GM12878 (cell line): Measurements from ENCODE around the gene EIF3A. TPM values are rescaled to one million over a fixed set of nuclear protein-coding genes. Genes with fewer than 3 reads are reported as not detected.
"Not testable (repeated sequence)": the region's sequence is repeated elsewhere in the genome, so short reads cannot be mapped to it uniquely, and the experiment has no call there.

Source experiments
- ATAC-seq: fragments of 200-7000 bp; cut with Tn5 transposase; 3 replicates; pipeline ENCODE4 v1.9.1; 2020; ENCODE audit warnings: mild to moderate bottlenecking, moderate library complexity
- BruUV-seq: library from RNA; stranded (reverse); fragments of 400-500 nt; replicated peaks from 2 replicates; lab custom pipeline; 2021; lab: Mats Ljungman, UMichigan
- CTCF ChIA-PET: fragments of 300-600 bp; sonication (Branson Sonifier 250); formaldehyde crosslinking; extraction: SDS; loops from one replicate; lab custom pipeline; 2021; ENCODE audit warnings: inconsistent platforms; lab: Yijun Ruan, JAX
- POLR2A ChIA-PET: fragments of 350-600 bp; formaldehyde crosslinking; extraction: SDS; loops from one replicate; lab custom pipeline; 2021; ENCODE audit warnings: inconsistent platforms; lab: Charles Lee
- RAD21 ChIA-PET: fragments of 300-600 bp; sonication (Branson Sonifier 250); formaldehyde crosslinking; loops from one replicate; lab custom pipeline; 2023; ENCODE audit warnings: antibody characterized with exemption; ENCODE audit not compliant: unreplicated experiment; lab: Charles Lee
- SMC1A ChIA-PET: fragments of 300-600 bp; sonication (Branson Sonifier 250); formaldehyde crosslinking; loops from one replicate; lab custom pipeline; 2023; ENCODE audit not compliant: unreplicated experiment, uncharacterized antibody; lab: Charles Lee
- DNase-seq: peaks from one replicate; pipeline ENCODE4 v3.0.0-alpha.2; 2011; ENCODE audit warnings: low read depth, low spot score
- FAIRE-seq: peaks from 3 replicates; lab custom pipeline; 2011; peaks lifted over from hg19 to GRCh38; lab: Jason Lieb, UNC
- H2AFZ ChIP-seq: 2 replicates; pipeline ENCODE4 v1.6.0; 2011; ENCODE audit warnings: low read depth, low read length, control low read depth; ENCODE audit not compliant: control insufficient read depth
- H3K27ac ChIP-seq: 2 replicates; pipeline ENCODE4 v1.5.1; 2011; ENCODE audit warnings: control low read depth; ENCODE audit not compliant: control insufficient read depth, insufficient read depth
- H3K27me3 ChIP-seq, 2 experiments: replicated peaks in 1 of 2; 2 replicates each; pipeline versions ENCODE4 v1.6.0 to v1.6.1; 2011; ENCODE audit warnings: low read length in 1 of 2; ENCODE audit not compliant: control insufficient read depth in 2 of 2, insufficient read depth in 2 of 2
- H3K36me3 ChIP-seq, 2 experiments: 2 replicates each; pipeline ENCODE4 v1.5.1; 2011; ENCODE audit warnings: low read length in 1 of 2; ENCODE audit not compliant: control insufficient read depth in 2 of 2, insufficient read depth in 2 of 2
- H3K4me1 ChIP-seq: 2 replicates; pipeline ENCODE4 v1.6.1; 2011; ENCODE audit warnings: mild to moderate bottlenecking, low read length, moderate library complexity, mixed read lengths; ENCODE audit not compliant: control insufficient read depth, insufficient read depth
- H3K4me2 ChIP-seq: 2 replicates; pipeline ENCODE4 v1.6.0; 2011; ENCODE audit warnings: control low read depth; ENCODE audit not compliant: control insufficient read depth, insufficient read depth
- H3K4me3 ChIP-seq: fragments of 200-600 bp; sonication (generic); 2 replicates; pipeline ENCODE4 v1.5.1; 2016
- H3K79me2 ChIP-seq: 2 replicates; pipeline ENCODE4 v1.6.0; 2011; ENCODE audit warnings: low read length; ENCODE audit not compliant: control insufficient read depth, insufficient read depth
- H3K9ac ChIP-seq: 2 replicates; pipeline ENCODE4 v1.8.0; 2011; ENCODE audit warnings: low read length, control low read depth, mixed read lengths; ENCODE audit not compliant: control insufficient read depth, insufficient read depth
- H3K9me3 ChIP-seq: replicated peaks from 3 replicates; pipeline ENCODE4 v1.5.1; 2011; ENCODE audit warnings: mild to moderate bottlenecking, low read length; ENCODE audit not compliant: control insufficient read depth, insufficient read depth
- H4K20me1 ChIP-seq: 2 replicates; pipeline ENCODE4 v1.6.0; 2011; ENCODE audit not compliant: control insufficient read depth, insufficient read depth
- LARP7 ChIP-seq: fragments of 450-650 bp; IDR thresholded peaks from 2 replicates; pipeline ENCODE4 v1.6.1; 2017; ENCODE audit warnings: mild to moderate bottlenecking
- MEF2A ChIP-seq: IDR thresholded peaks from 2 replicates; pipeline ENCODE4 v1.6.1; 2011; ENCODE audit warnings: low read depth, mild to moderate bottlenecking, low read length, moderate library complexity; ENCODE audit not compliant: insufficient read depth
- ZBTB33 ChIP-seq: fragments of 450-650 bp; IDR thresholded peaks from 2 replicates; pipeline ENCODE4 v1.6.1; 2017; ENCODE audit warnings: mild to moderate bottlenecking
- WGBS: methylation state at CpG from one replicate; pipeline ENCODE4 v1.1.6; 2016; ENCODE audit warnings: low lambda C conversion rate; ENCODE audit not compliant: insufficient replicate concordance, insufficient coverage; ENCODE audit errors: missing lambda C conversion rate; 5-methylcytosine and 5-hydroxymethylcytosine counted together
- in situ Hi-C: fragments of 300-500 bp; cut with MboI; formaldehyde crosslinking; loops from 9 replicates; pipeline ENCODE4 v1.14.3; 2018; ENCODE audit warnings: mixed read lengths
- intact Hi-C: fragments of 100-400 bp; cut with micrococcal nuclease; formaldehyde crosslinking; loops from one replicate; pipeline ENCODE4 v1.14.2; 2022; ENCODE audit not compliant: unreplicated experiment
- polyA plus RNA-seq, 11 experiments: library from polyadenylated mRNA; depleted of rRNA in 4 of 11; unstranded in 6 of 11; stranded (reverse) in 5 of 11; fragments of >200 nt; fragmentation: Nextera tagmentation in 4 of 11; fragmentation: Illumina TruSeq in 1 of 11; extraction: Ambion mirVana in 4 of 11; extraction: Trizol in 1 of 11; gene quantifications; 1 replicate in 1 of 11; 2 replicates in 10 of 11; pipeline versions ENCODE4 v1.2.1 to v1.2.3, GENCODE V29; 2011 to 2016; ENCODE audit warnings: inconsistent platforms in 2 of 11, missing spikeins in 2 of 11, low read depth in 1 of 11
- total RNA-seq, 4 experiments: library from RNA; depleted of rRNA in 3 of 4; stranded (reverse); fragments of >200 nt in 3 of 4; fragmentation: Illumina TruSeq in 1 of 4; extraction: Trizol in 1 of 4; gene quantifications; 2 replicates each; pipeline versions ENCODE4 v1.2.1 to v1.2.3, GENCODE V29; 2013 to 2021
- TF ChIP-seq, protein P1 (sequence below): fragments of 450-650 bp; IDR thresholded peaks from 2 replicates; pipeline ENCODE4 v1.6.1; 2018; ENCODE audit warnings: borderline replicate concordance, mild to moderate bottlenecking; ENCODE audit not compliant: partially characterized antibody

The EIF3A gene
- total and polyA plus RNA-seq, 10 of the 15 experiments (the other 5 are each of a cell fraction or from before 2014, with no cell fraction given) = 42.3 to 195 (median 96.3) TPM

DNA sequence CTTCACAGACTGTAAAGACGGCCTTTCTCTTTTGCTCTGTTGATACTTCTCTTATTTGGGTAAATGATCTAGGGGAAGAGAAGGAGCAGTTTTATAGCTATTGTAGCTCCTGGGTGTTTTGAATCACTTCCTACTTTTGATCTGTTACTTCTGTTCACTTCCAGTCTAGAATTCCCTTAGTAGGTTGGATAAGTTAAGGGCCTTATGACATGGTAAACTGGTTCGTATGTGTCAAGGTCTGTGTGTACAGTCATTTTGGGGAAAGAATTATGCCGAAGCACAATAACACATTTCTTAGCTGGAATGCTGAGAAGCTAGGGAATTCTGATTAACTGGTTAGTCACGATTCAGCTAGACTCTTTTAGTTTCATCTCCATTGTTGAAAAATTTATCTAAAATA is 31.4 kb upstream of the EIF3A start (continued):
- TF ChIP-seq, protein P1, sequence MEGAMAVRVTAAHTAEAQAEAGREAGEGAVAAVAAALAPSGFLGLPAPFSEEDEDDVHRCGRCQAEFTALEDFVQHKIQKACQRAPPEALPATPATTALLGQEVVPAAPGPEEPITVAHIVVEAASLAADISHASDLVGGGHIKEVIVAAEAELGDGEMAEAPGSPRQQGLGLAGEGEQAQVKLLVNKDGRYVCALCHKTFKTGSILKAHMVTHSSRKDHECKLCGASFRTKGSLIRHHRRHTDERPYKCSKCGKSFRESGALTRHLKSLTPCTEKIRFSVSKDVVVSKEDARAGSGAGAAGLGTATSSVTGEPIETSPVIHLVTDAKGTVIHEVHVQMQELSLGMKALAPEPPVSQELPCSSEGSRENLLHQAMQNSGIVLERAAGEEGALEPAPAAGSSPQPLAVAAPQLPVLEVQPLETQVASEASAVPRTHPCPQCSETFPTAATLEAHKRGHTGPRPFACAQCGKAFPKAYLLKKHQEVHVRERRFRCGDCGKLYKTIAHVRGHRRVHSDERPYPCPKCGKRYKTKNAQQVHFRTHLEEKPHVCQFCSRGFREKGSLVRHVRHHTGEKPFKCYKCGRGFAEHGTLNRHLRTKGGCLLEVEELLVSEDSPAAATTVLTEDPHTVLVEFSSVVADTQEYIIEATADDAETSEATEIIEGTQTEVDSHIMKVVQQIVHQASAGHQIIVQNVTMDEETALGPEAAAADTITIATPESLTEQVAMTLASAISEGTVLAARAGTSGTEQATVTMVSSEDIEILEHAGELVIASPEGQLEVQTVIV = no peak
- TF ChIP-seq MEF2A (no peak), LARP7 (no peak), ZBTB33 (no peak)
- TF ChIP-seq, all 136 proteins: peak for 0

- H3K27me3 ChIP-seq, in situ Hi-C loops, intact Hi-C loops: not testable (repeated sequence)
Measured at GRCh38 chr10:119107771-119108170, 27.2 kb upstream of the EIF3A start.

DNA sequence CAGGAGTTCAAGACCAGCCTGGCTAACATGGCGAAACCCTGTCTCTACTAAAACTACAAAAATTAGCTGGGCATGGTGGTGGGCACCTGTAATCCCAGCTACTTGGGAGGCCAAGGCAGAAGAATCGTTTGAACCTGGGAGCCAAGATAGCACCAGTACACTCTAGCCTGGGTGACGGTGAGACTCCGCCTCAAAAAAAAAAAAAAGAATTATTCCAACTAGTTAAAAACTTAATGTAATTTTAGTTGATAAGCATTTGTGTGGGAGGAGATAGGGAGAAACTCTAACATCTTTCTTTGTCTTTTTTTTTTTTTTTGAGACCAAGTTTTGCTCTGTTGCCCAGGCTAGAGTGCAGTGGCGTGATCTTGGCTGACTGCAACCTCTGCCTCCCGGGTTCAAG is 26.5 kb upstream of the EIF3A start:
- in situ Hi-C loops, H3K9me3 ChIP-seq, RAD21 ChIA-PET, H3K4me1 ChIP-seq, H3K9ac ChIP-seq, H3K36me3 ChIP-seq, H3K4me2 ChIP-seq, DNase-seq, H2AFZ ChIP-seq, BruUV-seq, ATAC-seq, H3K4me3 ChIP-seq, H4K20me1 ChIP-seq, FAIRE-seq, intact Hi-C loops, H3K27ac ChIP-seq, H3K27me3 ChIP-seq, H3K79me2 ChIP-seq: not testable (repeated sequence)
- ChIA-PET SMC1A (interaction anchor here (1.0 kb wide), 1 partner anchor 9 kb away, joined by 4 read pairs; no protein-coding TSS in a partner anchor), POLR2A (interaction anchor here (0.6 to 1.1 kb wide), 2 partner anchors 16 to 24 kb away, joined by 3 to 8 read pairs; no protein-coding TSS in a partner anchor), CTCF (interaction anchor here (0.6 to 0.7 kb wide), 2 partner anchors 45 to 91 kb away, joined by 3 to 4 read pairs; no protein-coding TSS in a partner anchor)
- 93% methylated on average over 5 of the region's 6 CpGs for WGBS

More at GRCh38 chr10:119107771-119108170, 27.2 kb upstream of the EIF3A start:
- ATAC-seq, H3K4me3 ChIP-seq, RAD21 ChIA-PET, H3K79me2 ChIP-seq, BruUV-seq, H3K9me3 ChIP-seq, DNase-seq, H2AFZ ChIP-seq, H3K4me1 ChIP-seq, H3K27ac ChIP-seq, H4K20me1 ChIP-seq, H3K36me3 ChIP-seq, H3K4me2 ChIP-seq, FAIRE-seq, H3K9ac ChIP-seq: not testable (repeated sequence)
- ChIA-PET CTCF (interaction anchor here (0.6 kb wide), 1 partner anchor 44 kb away, joined by 4 read pairs; no protein-coding TSS in a partner anchor), SMC1A (interaction anchor here (0.6 kb wide), 1 partner anchor 76 kb away, joined by 4 read pairs; no protein-coding TSS in a partner anchor), POLR2A (interaction anchor here (0.6 to 1.1 kb wide), 2 partner anchors 16 to 25 kb away, joined by 3 to 8 read pairs; no protein-coding TSS in a partner anchor)
- WGBS = 53% methylated on average over 2 of the region's 2 CpGs
